Calu3 (cell line): ENCODE measurements around the gene IP6K3. TPM values are rescaled to one million over a fixed set of nuclear protein-coding genes. Genes with fewer than 3 reads are reported as not detected.

ENCODE experiments used
- BruUV-seq: library from RNA; stranded (reverse); fragments of 400-500 nt; replicated peaks from 2 replicates; lab custom pipeline; 2021; lab: Mats Ljungman, UMichigan
- CTCF ChIA-PET: fragments of 300-600 bp; sonication (Branson Sonifier 250); formaldehyde crosslinking; loops from one replicate; lab custom pipeline; 2022; ENCODE audit warnings: antibody characterized with exemption; lab: Charles Lee
- DNase-seq: peaks from one replicate; pipeline ENCODE4 v3.0.0; 2022
- H3K27ac Mint-ChIP-seq: one replicate; pipeline ENCODE4 v1.8.0; 2022; ENCODE audit warnings: mixed read lengths; ENCODE audit not compliant: unreplicated experiment
- H3K27me3 Mint-ChIP-seq: one replicate; pipeline ENCODE4 v1.8.0; 2022; ENCODE audit warnings: mixed read lengths; ENCODE audit not compliant: unreplicated experiment
- H3K36me3 Mint-ChIP-seq: one replicate; pipeline ENCODE4 v1.8.0; 2022; ENCODE audit warnings: mild to moderate bottlenecking, moderate library complexity, mixed read lengths; ENCODE audit not compliant: insufficient read depth, unreplicated experiment
- H3K4me1 Mint-ChIP-seq: one replicate; pipeline ENCODE4 v1.8.0; 2022; ENCODE audit warnings: mild to moderate bottlenecking, low read depth, mixed read lengths; ENCODE audit not compliant: unreplicated experiment
- H3K4me3 Mint-ChIP-seq: one replicate; pipeline ENCODE4 v1.8.0; 2022; ENCODE audit warnings: mild to moderate bottlenecking, low read depth, moderate library complexity, mixed read lengths; ENCODE audit not compliant: unreplicated experiment
- H3K9me3 Mint-ChIP-seq: one replicate; pipeline ENCODE4 v1.8.0; 2022; ENCODE audit warnings: low read depth, mixed read lengths; ENCODE audit not compliant: unreplicated experiment
- CTCF ChIP-seq: fragments of 200-600 bp; IDR thresholded peaks from one replicate; pipeline ENCODE4 v1.8.0; 2022; ENCODE audit warnings: antibody characterized with exemption; ENCODE audit not compliant: unreplicated experiment
- intact Hi-C: fragments of 100-400 bp; cut with micrococcal nuclease; formaldehyde crosslinking; loops from one replicate; pipeline ENCODE4 v1.10.0; 2022; ENCODE audit not compliant: unreplicated experiment
- total RNA-seq: library from RNA; stranded (reverse); gene quantifications from 2 replicates; pipeline ENCODE4 v1.2.3, GENCODE V29; 2022

The IP6K3 gene
- total RNA-seq, 1 experiment from 2014 or later: not detected

GRCh38 chr6:33678233-33678931 lies 68.3 kb downstream of the IP6K3 start:
- Mint-ChIP-seq H3K27ac (no peak overlapping the region), H3K9me3 (no peaks in the 10 kb centered on the region), H3K36me3 (peaks cover 65% of the 10 kb centered on the region), H3K4me1 (peaks cover 13% of the 10 kb centered on the region), H3K4me3 (no peak overlapping the region), H3K27me3 (no peaks in the 10 kb centered on the region)
- TF ChIP-seq CTCF: no peak
- DNase-seq: no peak
- CTCF ChIA-PET: no interaction called here
- intact Hi-C loops: no loop called here
- BruUV-seq: no TSS peak

GRCh38 chr6:33677689-33678088 lies 69.0 kb downstream of the IP6K3 start:
- no TSS peak for BruUV-seq
- intact Hi-C loops: no loop called here
- Mint-ChIP-seq H3K9me3 (no peaks in the 10 kb centered on the region), H3K4me3 (no peak overlapping the region), H3K4me1 (peaks cover 20% of the 10 kb centered on the region), H3K27ac (no peak overlapping the region), H3K36me3 (peaks cover 71% of the 10 kb centered on the region), H3K27me3 (no peaks in the 10 kb centered on the region)
- DNase-seq: no peak
- CTCF ChIA-PET: no interaction called here
- no peak for TF ChIP-seq CTCF

- CTCF ChIA-PET: no interaction called here
- intact Hi-C loops: no loop called here
- Mint-ChIP-seq H3K4me1 (peaks cover 24% of the 10 kb centered on the region), H3K27me3 (no peaks in the 10 kb centered on the region), H3K36me3 (peaks cover 73% of the 10 kb centered on the region), H3K4me3 (no peak overlapping the region), H3K27ac (no peak overlapping the region), H3K9me3 (no peaks in the 10 kb centered on the region)
- DNase-seq: no peak
- BruUV-seq: no TSS peak
- no peak for TF ChIP-seq CTCF
These were observed 69.5 kb downstream of the IP6K3 start for GRCh38 chr6:33677143-33677660.

- Mint-ChIP-seq H3K27ac (no peak overlapping the region), H3K27me3 (no peaks in the 10 kb centered on the region), H3K9me3 (no peaks in the 10 kb centered on the region), H3K36me3 (peaks cover 77% of the 10 kb centered on the region), H3K4me3 (no peak overlapping the region), H3K4me1 (peaks cover 31% of the 10 kb centered on the region)
- intact Hi-C loops: no loop called here
- BruUV-seq: no TSS peak
- CTCF ChIA-PET: interaction anchor here (0.6 kb wide), 2 partner anchors 208 to 1246 kb away, joined by 3 to 4 read pairs; no protein-coding TSS in a partner anchor
- no peak for DNase-seq
- no peak for TF ChIP-seq CTCF
These were observed 70.1 kb downstream of the IP6K3 start for GRCh38 chr6:33676416-33677142.
